ENCODE measurements around the gene PRKCE.

The PRKCE gene

DNA sequence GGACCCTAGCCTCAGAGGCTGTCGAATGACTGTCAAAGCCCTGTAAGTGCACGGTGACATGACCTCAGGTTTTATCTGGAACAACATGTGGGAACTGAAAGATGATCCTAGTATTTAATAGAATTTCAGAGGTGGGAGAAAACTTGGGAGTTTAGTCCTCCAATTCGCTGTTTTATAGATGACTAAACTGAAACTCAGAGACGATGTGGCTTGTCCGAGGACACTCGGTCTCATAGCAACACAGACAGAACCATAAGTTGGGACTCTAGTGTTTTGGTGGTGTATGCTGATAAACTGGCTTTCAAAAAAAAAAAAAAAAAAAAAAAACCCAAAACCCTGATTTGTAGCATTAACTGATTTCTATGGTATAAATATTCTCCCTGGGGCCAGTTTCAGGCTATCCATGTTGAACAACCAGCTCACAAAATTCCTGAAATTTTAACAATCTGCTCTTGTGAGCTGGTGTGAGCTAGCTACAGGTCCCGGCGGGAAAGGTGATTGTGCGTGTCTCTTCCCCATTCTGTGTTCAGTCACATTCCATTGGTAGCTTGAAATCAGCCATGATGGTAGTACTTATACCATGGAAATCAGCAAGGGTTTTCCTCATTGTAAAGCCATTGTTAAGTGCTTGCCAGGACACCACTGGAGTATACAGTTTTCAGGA lies 450.2 kb downstream of the PRKCE start:
- no peak for DNase-seq (ENCODE audit: low read depth, low spot score)
- H3K27ac ChIP-seq, result no peak overlapping the region

DNA sequence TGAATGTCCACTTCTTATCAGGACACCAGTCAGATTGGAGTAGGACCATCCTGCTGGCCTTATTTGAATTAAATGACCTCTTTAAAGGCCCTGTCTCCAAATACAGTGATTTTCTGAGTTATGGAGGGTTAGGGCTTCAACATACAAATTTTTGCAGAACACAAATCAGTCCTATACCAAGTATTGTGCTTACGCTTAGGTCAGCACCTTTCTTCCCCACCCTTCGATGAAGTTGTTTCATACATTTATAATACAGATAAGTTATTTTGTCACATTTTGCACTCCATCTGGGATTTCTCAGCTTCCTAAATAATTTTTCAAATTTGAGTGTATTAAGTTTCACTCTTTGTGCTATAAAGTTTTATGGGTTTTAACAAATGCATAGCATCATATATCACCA lies 455.2 kb downstream of the PRKCE start:
- no peak for DNase-seq (ENCODE audit: low read depth, low spot score)
- H3K27ac ChIP-seq, result no peak overlapping the region

DNA sequence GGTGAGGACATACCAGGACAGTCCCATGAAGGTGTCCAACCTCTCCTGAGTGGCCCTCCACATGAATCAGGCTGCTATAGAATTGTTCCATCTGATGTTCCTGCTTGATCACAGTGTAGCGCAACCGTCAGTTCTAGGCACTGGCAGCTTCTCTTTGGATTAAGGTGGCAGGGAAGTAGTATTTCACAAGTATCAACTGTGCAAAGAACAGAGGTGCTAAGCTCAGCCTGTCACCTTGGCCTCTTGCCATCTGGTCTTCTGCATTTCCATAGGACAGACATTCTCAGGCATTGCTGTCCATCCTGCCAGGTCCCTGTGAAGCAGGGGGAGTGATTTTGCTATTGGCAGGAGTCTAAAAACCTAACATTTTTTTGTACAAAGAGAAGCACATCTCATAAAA lies 463.5 kb downstream of the PRKCE start:
- no peak overlapping the region for H3K27ac ChIP-seq
- DNase-seq (ENCODE audit: low read depth, low spot score), result no peak

DNA sequence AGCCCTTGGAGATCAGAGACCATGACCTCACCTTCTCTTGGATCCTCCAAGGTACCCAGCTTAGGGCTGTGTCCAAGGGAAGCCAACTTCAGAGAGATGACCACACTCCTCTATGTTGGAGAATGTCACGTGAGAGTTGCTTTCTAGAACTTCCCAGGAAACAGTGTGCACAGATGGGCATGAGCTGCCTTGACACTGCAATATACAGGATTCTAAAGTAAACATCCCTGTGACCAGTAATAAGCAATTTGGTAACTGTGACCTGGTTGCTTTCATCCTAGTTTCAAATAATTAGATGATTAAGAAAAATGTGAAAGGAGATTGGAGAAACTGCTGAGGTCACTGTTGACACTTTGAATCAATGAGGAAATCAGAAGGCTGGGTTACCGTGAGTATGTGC lies 464.7 kb downstream of the PRKCE start:
- no peak overlapping the region for H3K27ac ChIP-seq
- no peak for DNase-seq (ENCODE audit: low read depth, low spot score)

DNA sequence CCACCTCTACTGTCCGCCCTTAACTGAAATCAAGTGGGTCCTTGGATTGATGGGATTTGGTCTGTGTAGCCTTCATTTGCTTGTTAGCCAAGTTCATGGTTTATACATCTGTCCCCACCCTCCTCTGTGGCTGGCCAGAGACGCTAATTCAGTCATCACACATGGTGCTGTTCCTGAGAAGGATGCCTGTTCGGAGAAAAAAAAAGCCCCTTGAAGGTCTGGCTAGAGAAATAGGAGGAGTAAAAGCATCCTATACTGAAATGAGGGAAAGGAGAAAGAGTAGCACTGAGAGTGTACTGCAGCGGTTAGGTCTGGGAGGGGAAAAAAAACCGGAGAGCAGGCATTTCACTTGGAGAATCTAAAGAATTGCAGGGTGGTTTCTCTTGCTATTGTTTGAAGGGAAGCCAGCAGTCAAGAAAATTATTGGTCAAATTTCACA lies 465.1 kb downstream of the PRKCE start:
- no peak for DNase-seq (ENCODE audit: low read depth, low spot score)
- H3K27ac ChIP-seq, result no peak overlapping the region

DNA sequence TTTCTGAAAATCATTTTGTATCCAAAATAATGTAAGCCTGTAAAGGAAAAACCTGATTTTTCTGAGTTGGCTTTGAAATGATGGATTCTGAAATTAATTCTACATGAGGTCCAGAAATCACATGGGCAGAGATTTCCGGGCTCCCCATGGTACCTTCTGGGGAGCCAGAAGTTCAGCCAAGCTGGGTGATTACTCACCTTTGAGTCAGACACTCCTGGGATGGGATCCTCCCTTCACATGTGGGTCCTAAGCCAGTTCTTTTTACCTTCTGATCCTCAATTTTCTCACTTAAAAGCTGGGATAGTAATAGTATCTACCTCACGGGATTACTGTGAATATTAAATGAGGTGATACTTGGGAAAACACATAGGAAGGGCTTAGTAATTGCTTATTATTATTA lies 465.9 kb downstream of the PRKCE start:
- no peak overlapping the region for H3K27ac ChIP-seq
- peak; percentile 26 for DNase-seq (ENCODE audit: low read depth, low spot score)

DNA sequence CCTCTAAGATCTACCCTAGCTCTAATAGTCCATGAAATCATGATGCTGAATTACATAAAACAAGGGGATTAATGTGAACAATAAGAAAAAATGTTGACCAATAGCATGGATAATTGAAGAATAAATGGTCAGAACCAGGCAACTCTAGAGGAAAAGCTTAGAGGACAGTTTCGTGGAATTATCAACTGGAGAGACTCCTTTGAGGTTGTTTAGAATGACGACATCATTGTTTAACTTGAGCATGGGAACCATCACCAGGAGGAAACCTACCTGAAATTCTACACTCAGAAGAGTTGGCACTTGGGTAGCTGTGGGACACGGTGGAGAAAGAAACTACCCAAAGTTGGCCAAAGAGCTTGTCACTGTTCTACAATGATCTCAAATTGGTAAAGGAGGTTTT lies 466.5 kb downstream of the PRKCE start:
- H3K27ac ChIP-seq, result no peak overlapping the region
- no peak for DNase-seq (ENCODE audit: low read depth, low spot score)

DNA sequence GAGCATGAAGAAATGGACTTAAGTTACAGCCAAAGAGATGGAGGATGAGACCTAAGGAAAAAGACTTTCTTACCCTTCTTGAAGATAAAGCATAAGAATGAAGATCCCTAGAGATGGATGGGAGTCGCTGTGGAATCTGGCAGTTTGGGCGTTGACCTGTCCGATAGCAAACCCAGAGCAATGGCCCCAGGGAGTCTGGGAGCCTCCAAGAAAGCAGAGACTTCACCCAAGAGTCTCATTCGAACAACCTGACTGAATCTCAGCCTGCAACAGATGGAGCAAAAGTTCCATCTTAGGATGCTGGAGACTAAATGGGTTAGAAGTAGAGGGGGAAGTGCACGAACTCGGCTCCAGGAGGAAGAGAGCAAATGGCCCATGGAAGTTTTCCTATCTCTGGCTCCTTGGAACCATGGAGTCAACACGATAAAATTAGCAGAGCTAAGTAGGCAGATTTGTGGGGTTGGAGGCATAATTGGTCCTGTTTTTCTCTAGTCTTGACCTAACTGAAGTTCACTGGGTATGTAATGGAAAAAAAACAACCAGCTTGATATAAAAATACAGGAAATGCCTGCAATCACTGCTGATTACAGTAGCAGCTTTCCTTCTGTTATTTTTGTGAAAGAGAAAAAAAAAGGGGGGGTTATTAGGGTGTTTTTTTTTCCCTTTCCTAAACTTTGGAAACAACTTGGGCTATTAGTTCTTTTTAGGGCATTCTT lies 467.3 kb downstream of the PRKCE start:
- DNase-seq (ENCODE audit: low read depth, low spot score), result no peak
- H3K27ac ChIP-seq, result no peak overlapping the region

DNA sequence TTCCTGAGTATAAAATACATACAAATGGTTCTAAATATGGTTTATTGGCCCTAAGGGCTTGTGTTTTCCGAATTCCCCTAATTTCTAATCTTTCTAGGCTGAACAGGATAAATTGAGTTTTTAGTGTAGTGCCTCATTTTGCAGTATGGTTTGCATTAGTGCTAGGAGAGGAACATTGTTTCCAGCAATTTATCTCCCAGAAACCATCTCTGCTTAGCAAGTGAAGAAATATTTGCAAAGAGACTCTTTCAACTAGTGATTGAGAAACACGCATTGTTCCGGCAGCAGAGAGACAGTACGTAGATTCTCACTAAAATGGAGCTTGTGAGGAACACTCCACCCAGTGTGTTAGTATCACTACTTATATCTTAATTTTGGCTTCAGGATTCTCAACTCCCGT lies 468.0 kb downstream of the PRKCE start:
- DNase-seq (ENCODE audit: low read depth, low spot score), result no peak
- H3K27ac ChIP-seq, result no peak overlapping the region

DNA sequence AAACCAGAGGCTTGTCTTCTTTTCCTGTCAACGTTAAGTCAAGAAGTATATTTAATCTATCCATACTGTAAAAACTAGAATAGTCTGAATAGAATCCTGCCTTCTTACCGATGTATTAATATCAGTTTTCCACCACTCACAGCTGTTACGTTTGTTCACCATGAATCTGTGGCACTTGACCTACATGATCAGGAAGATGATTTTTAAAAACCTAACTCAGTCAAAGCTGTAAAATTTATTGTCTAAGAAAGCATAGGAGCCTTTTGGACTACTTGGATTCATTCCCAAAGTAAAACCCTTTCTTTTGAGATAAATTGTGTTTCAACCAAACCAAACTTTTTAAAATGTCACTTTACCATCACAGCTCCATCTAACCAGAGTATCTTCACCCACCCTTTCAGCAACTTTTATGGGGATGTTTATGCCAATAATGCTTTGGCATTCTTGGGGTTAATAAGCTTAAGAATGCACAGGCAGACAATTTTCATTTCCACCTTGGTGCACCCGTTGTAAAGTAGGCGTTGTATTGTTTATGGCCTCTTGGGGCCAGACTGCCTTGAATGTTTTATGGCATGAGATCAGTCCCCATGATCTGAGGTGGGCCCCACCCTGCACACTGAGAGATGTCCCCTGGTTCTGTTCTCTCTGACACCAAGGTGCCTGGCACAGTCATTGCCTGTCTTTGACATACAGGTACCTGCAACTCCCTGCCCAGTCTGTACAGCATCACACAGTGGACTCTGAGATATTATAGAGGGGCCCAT lies 469.5 kb downstream of the PRKCE start:
- DNase-seq (ENCODE audit: low read depth, low spot score), result no peak
- no peak overlapping the region for H3K27ac ChIP-seq

DNA sequence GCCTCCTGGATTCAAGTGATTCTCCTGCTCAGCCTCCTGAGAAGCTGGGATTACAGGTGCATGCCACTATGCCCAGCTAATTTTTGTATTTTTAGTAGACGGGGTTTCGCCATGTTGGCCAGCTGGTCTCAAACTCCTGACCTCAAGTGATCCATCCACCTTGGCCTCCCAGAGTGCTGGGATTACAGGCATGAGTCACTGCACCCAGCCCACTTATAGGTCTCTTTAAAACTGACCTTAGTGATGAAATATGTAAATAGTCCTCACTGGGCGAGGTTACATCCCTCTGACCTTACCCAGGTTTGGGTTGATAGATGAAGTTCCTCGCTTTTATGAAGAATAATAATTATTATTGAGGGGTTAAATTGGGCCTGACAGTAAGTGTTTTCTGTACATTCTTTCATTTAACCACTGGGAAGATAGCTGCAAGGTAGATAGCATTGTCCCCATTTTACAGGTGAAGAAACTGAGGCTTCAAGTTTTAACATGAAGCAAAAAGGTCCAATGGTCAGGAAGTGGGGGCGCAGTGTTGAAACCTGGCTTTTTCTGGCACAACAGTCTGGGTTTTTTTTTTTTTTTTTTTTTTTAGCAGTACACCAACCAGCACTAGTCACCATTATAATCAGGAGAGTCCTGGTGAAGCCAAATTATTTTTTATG lies 471.0 kb downstream of the PRKCE start:
- DNase-seq (ENCODE audit: low read depth, low spot score), result no peak

DNA sequence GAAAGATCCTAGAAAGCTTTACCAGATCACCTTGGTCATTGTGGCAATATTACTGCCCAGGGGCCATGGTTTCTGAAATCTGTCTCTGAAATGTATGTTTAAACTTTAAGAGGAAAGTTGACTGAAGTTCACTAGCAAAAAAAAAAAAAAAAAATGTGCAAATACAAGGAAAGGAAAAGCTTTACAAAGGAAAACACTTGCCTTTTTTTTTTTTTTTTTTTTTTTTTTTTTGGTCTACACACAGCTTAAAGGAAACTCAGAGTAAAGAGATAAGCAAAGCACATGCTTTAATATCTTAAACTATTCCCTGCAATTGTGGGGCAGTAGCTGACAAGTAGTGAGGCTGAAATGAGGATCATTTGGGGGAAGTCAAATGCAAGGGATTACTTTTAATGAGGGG lies 471.5 kb downstream of the PRKCE start:
- no peak for DNase-seq (ENCODE audit: low read depth, low spot score)
- H3K27ac ChIP-seq, result no peak overlapping the region

More for the DNA sequence above, 471.0 kb downstream of the PRKCE start:
- no peak overlapping the region for H3K27ac ChIP-seq

DNA sequence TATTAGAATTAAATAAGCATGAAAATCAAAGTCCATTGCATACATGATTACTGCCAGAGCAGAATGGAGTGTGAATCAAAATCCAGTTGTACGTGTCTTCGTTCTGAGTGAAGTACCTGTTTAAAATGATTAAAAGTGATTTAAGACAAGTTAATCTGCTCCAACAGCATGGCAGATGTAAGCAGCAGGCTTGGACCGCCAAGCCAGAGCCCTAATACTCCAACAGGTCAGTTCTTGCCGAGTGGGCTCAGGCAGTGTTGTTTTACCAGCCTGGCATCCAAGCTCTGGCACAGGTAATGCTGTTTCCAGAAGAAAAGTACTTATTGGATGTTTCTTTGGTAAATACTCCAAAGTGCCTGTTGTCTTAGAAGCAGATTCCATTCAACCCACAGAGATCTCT lies 474.3 kb downstream of the PRKCE start:
- DNase-seq (ENCODE audit: low read depth, low spot score), result no peak
- H3K27ac ChIP-seq, result no peak overlapping the region

DNA sequence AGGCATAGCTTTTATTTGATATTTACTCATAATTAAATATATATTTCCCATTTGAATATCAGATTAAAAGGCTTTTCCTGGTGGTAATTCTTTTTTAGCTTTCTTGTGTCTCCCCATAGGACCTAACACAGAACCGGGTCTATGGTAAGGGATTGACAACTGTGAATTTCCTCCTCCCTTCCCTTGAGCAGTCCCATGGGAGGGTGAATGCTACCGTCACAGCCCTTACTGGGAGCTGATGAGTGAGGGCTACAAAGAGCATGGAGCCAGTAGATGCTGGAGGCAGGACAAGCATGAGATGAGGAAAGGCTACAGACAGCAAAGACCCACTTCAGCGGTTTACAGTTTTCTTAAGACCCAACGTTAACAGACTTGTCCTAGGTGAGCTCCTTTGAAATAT lies 475.1 kb downstream of the PRKCE start:
- no peak for DNase-seq (ENCODE audit: low read depth, low spot score)

DNA sequence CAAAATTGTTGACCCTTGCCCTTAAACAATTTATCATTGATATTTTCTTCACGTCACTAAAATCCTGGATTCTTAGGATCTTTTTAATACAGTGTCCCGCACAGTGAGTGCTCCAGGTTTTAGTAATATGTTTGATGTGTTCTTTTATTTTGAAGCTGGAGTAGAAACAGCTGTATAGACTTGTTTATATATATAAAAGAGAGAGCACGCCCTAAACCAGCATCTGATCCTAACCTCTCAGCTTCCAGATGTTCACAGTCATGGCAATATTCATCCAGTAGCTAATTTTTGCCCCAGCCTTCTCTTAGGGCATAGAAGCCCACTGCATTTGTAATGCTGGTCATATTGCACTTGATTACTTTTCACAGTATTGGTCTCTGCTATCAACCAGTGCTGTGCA lies 475.7 kb downstream of the PRKCE start:
- H3K27ac ChIP-seq, result no peak overlapping the region
- DNase-seq (ENCODE audit: low read depth, low spot score), result no peak

More for the DNA sequence above, 475.1 kb downstream of the PRKCE start:
- H3K27ac ChIP-seq, result no peak overlapping the region

DNA sequence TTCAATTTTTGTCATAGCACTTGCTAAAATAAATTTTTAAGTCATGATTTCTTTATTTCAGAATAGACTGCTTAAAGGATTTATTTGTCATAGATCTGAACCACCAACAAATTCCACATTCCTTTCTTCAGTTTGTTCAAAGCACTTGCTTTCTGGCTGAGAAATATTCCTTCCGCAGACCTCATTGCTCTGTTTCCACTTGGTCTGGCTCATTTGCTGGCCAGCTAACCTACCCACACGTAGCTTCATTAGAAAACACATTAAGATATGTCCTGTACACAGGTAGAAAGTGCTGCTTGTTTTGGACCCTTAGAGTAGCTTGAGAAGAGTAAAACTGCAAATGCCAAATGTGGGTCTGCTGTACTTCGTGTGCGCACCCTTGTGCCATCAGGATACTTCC lies 479.0 kb downstream of the PRKCE start:
- no peak overlapping the region for H3K27ac ChIP-seq
- no peak for DNase-seq (ENCODE audit: low read depth, low spot score)

DNA sequence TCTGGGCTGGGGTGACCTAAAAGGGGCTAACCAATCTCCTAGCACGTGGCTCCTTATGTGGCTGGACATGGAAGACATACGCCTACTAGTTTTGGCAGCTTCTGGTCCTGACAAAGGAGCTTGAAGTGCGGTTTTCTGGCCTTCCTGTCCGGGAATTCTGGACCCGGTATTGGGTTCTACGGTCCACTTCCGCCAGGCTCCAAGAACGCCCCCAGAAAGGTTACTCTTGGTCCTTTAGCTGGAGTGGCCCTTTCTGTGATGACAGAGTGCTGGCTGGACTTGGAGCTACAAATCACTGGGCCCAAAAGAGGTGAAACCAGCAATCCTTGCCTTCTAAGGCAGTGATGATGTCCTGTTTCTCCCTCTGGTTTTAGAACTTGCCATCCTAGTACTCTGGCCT lies 481.5 kb downstream of the PRKCE start:
- DNase-seq (ENCODE audit: low read depth, low spot score), result no peak
- no peak overlapping the region for H3K27ac ChIP-seq

DNA sequence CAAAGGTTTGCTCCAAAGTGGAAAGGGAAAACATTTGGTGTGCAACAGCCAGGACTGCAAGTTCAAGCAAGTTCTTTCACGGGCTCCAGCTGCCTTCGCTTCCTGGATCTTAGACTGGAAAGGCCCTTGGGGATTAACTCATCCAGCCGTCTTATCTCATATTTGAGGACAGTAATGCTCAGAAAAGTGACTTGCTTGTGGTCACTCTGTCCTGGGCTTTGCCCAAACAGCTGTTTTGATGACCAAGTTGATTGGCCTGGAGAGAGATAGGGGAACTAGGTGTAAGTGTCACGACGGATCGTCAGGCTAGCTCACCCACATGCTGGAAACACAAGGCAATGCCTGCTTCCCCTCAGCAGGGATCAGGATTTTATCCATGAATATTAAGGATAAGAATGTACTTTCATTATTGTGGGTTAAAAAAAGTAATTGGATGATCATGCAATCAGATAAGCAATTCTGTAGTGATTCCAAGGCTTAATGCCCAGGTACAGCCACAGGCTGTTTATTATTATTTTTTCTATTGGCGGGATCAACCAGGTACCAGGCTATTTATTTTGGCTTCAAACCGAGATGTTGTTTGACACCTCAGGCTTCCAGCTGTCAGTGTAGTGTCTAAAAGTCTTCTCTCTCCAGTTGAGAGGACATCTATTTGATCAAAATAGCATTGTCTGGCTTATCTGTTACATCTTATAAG lies 483.2 kb downstream of the PRKCE start:
- peak overlapping the region; percentile 49 for H3K27ac ChIP-seq
- DNase-seq (ENCODE audit: low read depth, low spot score), result peak; percentile 31

DNA sequence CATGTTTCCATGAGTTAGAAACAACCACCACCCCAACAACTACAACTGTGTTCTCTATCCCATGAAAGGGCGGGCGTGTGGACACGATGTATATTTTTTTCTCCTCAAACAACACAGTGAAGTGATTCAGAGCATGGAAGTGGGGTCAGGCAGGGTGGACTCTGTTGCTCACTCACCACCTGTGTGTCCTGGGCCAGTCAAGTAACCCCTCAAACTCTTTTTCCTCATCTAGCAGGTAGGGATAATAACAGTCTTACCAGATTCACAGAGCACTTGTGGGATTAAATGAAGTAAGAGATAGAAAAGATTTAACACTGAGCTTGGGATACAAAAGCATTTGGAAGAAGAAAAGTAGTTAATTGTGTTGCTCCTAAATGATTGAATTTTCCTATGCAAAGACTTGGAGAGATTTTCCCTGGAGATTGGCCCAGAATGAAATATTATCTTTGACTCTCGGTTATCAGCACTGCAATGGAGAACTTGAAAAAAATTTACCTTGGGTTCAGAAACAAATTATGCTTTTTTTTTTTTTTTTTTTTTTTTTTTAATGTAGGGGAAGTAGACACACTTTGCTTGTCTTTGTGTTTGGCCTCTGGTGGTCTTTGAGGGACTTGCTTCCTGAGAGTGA lies 483.9 kb downstream of the PRKCE start:
- no peak for DNase-seq (ENCODE audit: low read depth, low spot score)

DNA sequence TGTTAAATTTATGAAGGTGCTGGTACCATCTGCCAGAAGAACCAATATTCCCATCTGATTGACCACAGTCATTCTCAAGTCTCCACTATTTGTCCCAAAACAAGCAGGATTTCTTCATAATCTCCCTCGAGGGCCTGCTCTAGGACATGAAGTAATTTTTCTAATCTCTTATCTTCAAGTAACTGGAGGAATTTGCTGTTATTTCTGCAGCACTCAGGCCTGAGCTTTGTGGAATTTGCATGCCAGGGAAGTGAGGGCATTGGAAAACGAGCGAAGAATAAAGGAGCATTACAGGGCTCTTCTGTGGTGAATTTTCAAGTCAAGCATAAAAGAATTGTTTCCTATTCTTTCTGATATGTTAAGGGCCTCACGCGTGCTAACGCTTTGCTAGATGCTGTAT lies 484.5 kb downstream of the PRKCE start:
- DNase-seq (ENCODE audit: low read depth, low spot score), result no peak
- no peak overlapping the region for H3K27ac ChIP-seq

More for the DNA sequence above, 483.9 kb downstream of the PRKCE start:
- H3K27ac ChIP-seq, result no peak overlapping the region
